H9 (cell line): ENCODE data around the gene DMBT1. TPM values are rescaled to one million over a fixed set of nuclear protein-coding genes. Genes with fewer than 3 reads are reported as not detected.

Experiments
- DNase-seq: peaks from one replicate; pipeline ENCODE4 v3.0.0-alpha.2; 2017
- H2AFZ ChIP-seq: one replicate; pipeline ENCODE4 v1.6.1; 2013; ENCODE audit warnings: mild to moderate bottlenecking, low read length, control low read depth, moderate library complexity
- H2AK5ac ChIP-seq: 2 replicates; pipeline ENCODE4 v1.6.1; 2013; ENCODE audit warnings: low read length, control low read depth, mixed read lengths; ENCODE audit not compliant: insufficient read length
- H2BK120ac ChIP-seq: one replicate; pipeline ENCODE4 v1.6.1; 2013; ENCODE audit warnings: low read depth, mild to moderate bottlenecking, low read length, control low read depth, inconsistent platforms; ENCODE audit not compliant: poor library complexity, severe bottlenecking
- H2BK12ac ChIP-seq: 2 replicates; pipeline ENCODE4 v1.6.1; 2013; ENCODE audit warnings: low read length, control low read depth, mixed read lengths, low read depth; ENCODE audit not compliant: insufficient read length
- H2BK15ac ChIP-seq: 2 replicates; pipeline ENCODE4 v1.6.1; 2013; ENCODE audit warnings: low read depth, low read length, control low read depth
- H2BK20ac ChIP-seq: one replicate; pipeline ENCODE4 v1.6.1; 2013; ENCODE audit warnings: low read depth, mild to moderate bottlenecking, low read length, control low read depth, inconsistent platforms; ENCODE audit not compliant: poor library complexity, severe bottlenecking
- H2BK5ac ChIP-seq: 2 replicates; pipeline ENCODE4 v1.6.1; 2013; ENCODE audit warnings: low read length, control low read depth, mixed read lengths; ENCODE audit not compliant: insufficient read length
- H3K14ac ChIP-seq: 2 replicates; pipeline ENCODE4 v1.6.1; 2013; ENCODE audit warnings: low read length, control low read depth; ENCODE audit not compliant: insufficient read depth
- H3K18ac ChIP-seq: 2 replicates; pipeline ENCODE4 v1.6.1; 2013; ENCODE audit warnings: low read depth, mild to moderate bottlenecking, mixed read lengths, low read length, control low read depth; ENCODE audit not compliant: insufficient read length
- H3K23ac ChIP-seq: 2 replicates; pipeline ENCODE4 v1.6.1; 2013; ENCODE audit warnings: low read length, control low read depth, mixed read lengths, low read depth; ENCODE audit not compliant: insufficient read length
- H3K23me2 ChIP-seq: 2 replicates; pipeline ENCODE4 v1.6.1; 2013; ENCODE audit warnings: low read depth, mild to moderate bottlenecking, mixed read lengths, low read length, control low read depth; ENCODE audit not compliant: insufficient read length, poor library complexity, severe bottlenecking
- H3K27ac ChIP-seq: 2 replicates; pipeline ENCODE4 v1.5.1; 2013; ENCODE audit warnings: low read length, control low read depth, mixed read lengths, low read depth; ENCODE audit not compliant: insufficient read length
- H3K27me3 ChIP-seq: 2 replicates; pipeline ENCODE4 v1.6.1; 2013; ENCODE audit warnings: low read length, control low read depth, inconsistent platforms; ENCODE audit not compliant: insufficient read depth
- H3K4ac ChIP-seq: 2 replicates; pipeline ENCODE4 v1.6.1; 2013; ENCODE audit warnings: low read depth, mild to moderate bottlenecking, control low read depth, inconsistent platforms, low read length, moderate library complexity
- H3K4me1 ChIP-seq: 2 replicates; pipeline ENCODE4 v1.6.1; 2013; ENCODE audit warnings: low read length, control low read depth, inconsistent platforms; ENCODE audit not compliant: insufficient read depth
- H3K4me2 ChIP-seq: 2 replicates; pipeline ENCODE4 v1.6.1; 2013; ENCODE audit warnings: low read length, control low read depth, mixed read lengths; ENCODE audit not compliant: insufficient read length, insufficient read depth
- H3K56ac ChIP-seq: 2 replicates; pipeline ENCODE4 v1.6.1; 2013; ENCODE audit warnings: low read depth, mild to moderate bottlenecking, mixed read lengths, low read length, control low read depth; ENCODE audit not compliant: insufficient read length
- H3K79me1 ChIP-seq: 2 replicates; pipeline ENCODE4 v1.6.1; 2013; ENCODE audit warnings: low read depth, mild to moderate bottlenecking, moderate library complexity, low read length, control low read depth, inconsistent platforms; ENCODE audit not compliant: insufficient read depth, poor library complexity, severe bottlenecking
- H3K79me2 ChIP-seq: 2 replicates; pipeline ENCODE4 v1.6.1; 2013; ENCODE audit warnings: low read length, control low read depth, inconsistent platforms; ENCODE audit not compliant: insufficient read depth
- H3K9ac ChIP-seq: 2 replicates; pipeline ENCODE4 v1.6.1; 2013; ENCODE audit warnings: low read length, control low read depth, mixed read lengths; ENCODE audit not compliant: insufficient read length; ENCODE audit errors: extremely low read depth
- H3K9me3 ChIP-seq: one replicate; pipeline ENCODE4 v1.6.1; 2013; ENCODE audit warnings: low read depth, low read length, inconsistent platforms; ENCODE audit not compliant: control insufficient read depth
- H3T11ph ChIP-seq: one replicate; pipeline ENCODE4 v1.6.1; 2013; ENCODE audit warnings: mild to moderate bottlenecking, low read length, control low read depth, inconsistent platforms
- H4K20me1 ChIP-seq: one replicate; pipeline ENCODE4 v1.6.1; 2013; ENCODE audit not compliant: control insufficient read depth, insufficient read length, insufficient read depth
- H4K5ac ChIP-seq: 2 replicates; pipeline ENCODE4 v1.6.1; 2013; ENCODE audit warnings: low read depth, mild to moderate bottlenecking, mixed read lengths, low read length, control low read depth; ENCODE audit not compliant: insufficient read length
- H4K8ac ChIP-seq: replicated peaks from 2 replicates; pipeline ENCODE4 v1.6.1; 2013; ENCODE audit warnings: low read length, control low read depth, mixed read lengths, low read depth; ENCODE audit not compliant: insufficient read length
- H4K91ac ChIP-seq: 2 replicates; pipeline ENCODE4 v1.6.1; 2013; ENCODE audit warnings: low read depth, mild to moderate bottlenecking, moderate library complexity, mixed read lengths, low read length, control low read depth; ENCODE audit not compliant: insufficient read length
- H3K27ac Mint-ChIP-seq, 3 experiments: 2 replicates in 2 of 3; 3 replicates in 1 of 3; pipeline ENCODE4 v1.8.0; 2020 to 2021; ENCODE audit warnings: mixed read lengths in 3 of 3, mild to moderate bottlenecking in 1 of 3, moderate library complexity in 1 of 3
- H3K27me3 Mint-ChIP-seq: 2 replicates; pipeline ENCODE4 v1.8.0; 2021; ENCODE audit warnings: low read depth, mild to moderate bottlenecking, moderate library complexity, mixed read lengths
- H3K36me3 Mint-ChIP-seq, 3 experiments: 2 replicates in 2 of 3; 3 replicates in 1 of 3; pipeline ENCODE4 v1.8.0; 2020 to 2021; ENCODE audit warnings: low read depth in 3 of 3, mixed read lengths in 3 of 3; ENCODE audit not compliant: insufficient read depth in 1 of 3
- H3K4me1 Mint-ChIP-seq, 2 experiments: 2 replicates each; pipeline ENCODE4 v1.8.0; 2020; ENCODE audit warnings: mixed read lengths in 2 of 2
- H3K4me3 Mint-ChIP-seq, 2 experiments: 2 replicates in 1 of 2; 3 replicates in 1 of 2; pipeline ENCODE4 v1.8.0; 2020 to 2021; ENCODE audit warnings: mild to moderate bottlenecking in 2 of 2, mixed read lengths in 2 of 2, moderate library complexity in 1 of 2
- H3K9me3 Mint-ChIP-seq, 2 experiments: 2 replicates in 1 of 2; 3 replicates in 1 of 2; pipeline ENCODE4 v1.8.0; 2020; ENCODE audit warnings: mild to moderate bottlenecking in 2 of 2, mixed read lengths in 2 of 2, moderate library complexity in 1 of 2
- WGBS: extraction: QIAGEN DNeasy Blood & Tissue Kit; methylation state at CpG from one replicate; pipeline ENCODE4 v1.1.7; 2013; ENCODE audit warnings: missing lambda C conversion rate, low lambda C conversion rate, mixed read lengths; ENCODE audit not compliant: insufficient read length; ENCODE audit errors: extremely low coverage; 5-methylcytosine and 5-hydroxymethylcytosine counted together
- total RNA-seq: library from RNA; stranded (reverse); gene quantifications from 2 replicates; pipeline ENCODE4 v1.2.1, GENCODE V29; 2021
- TF ChIP-seq, protein P1 (sequence below): fragments of 200-600 bp; sonication (generic); conservative IDR thresholded peaks from 3 replicates; pipeline ENCODE4 v1.8.0; 2021; ENCODE audit warnings: antibody characterized with exemption, mild to moderate bottlenecking

Gene DMBT1
- total RNA-seq, 1 experiment from 2014 or later, result 0.04 TPM

- no peaks in the 10 kb centered on the region for H3K9me3 Mint-ChIP-seq
- H3K79me1 ChIP-seq, result no peaks in the 10 kb centered on the region
- DNase-seq, result no peak
Measured at GRCh38 chr10:122513053-122513452, 47.5 kb upstream of the DMBT1 start.

More at GRCh38 chr10:122513053-122513452, 47.5 kb upstream of the DMBT1 start:
- TF ChIP-seq, protein P1, sequence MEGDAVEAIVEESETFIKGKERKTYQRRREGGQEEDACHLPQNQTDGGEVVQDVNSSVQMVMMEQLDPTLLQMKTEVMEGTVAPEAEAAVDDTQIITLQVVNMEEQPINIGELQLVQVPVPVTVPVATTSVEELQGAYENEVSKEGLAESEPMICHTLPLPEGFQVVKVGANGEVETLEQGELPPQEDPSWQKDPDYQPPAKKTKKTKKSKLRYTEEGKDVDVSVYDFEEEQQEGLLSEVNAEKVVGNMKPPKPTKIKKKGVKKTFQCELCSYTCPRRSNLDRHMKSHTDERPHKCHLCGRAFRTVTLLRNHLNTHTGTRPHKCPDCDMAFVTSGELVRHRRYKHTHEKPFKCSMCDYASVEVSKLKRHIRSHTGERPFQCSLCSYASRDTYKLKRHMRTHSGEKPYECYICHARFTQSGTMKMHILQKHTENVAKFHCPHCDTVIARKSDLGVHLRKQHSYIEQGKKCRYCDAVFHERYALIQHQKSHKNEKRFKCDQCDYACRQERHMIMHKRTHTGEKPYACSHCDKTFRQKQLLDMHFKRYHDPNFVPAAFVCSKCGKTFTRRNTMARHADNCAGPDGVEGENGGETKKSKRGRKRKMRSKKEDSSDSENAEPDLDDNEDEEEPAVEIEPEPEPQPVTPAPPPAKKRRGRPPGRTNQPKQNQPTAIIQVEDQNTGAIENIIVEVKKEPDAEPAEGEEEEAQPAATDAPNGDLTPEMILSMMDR, result no peak
- Histone ChIP-seq H3K23ac (no peak overlapping the region), H4K5ac (no peak overlapping the region), H3T11ph (no peak overlapping the region), H3K23me2 (no peaks in the 10 kb centered on the region), H3K56ac (no peak overlapping the region), H3K18ac (no peak overlapping the region), H2AFZ (no peak overlapping the region), H4K8ac (no peak overlapping the region), H2BK20ac (no peak overlapping the region), H4K91ac (no peak overlapping the region), H3K79me2 (no peaks in the 10 kb centered on the region), H3K27ac (no peak overlapping the region), H3K9ac (no peak overlapping the region), H3K27me3 (no peaks in the 10 kb centered on the region), H2BK12ac (no peak overlapping the region), H2BK5ac (no peak overlapping the region), H3K4ac (no peak overlapping the region), H4K20me1 (no peaks in the 10 kb centered on the region), H2BK120ac (no peak overlapping the region), H3K4me1 (no peaks in the 10 kb centered on the region), H3K4me2 (no peak overlapping the region), H2BK15ac (no peak overlapping the region), H3K9me3 (no peaks in the 10 kb centered on the region), H3K14ac (no peak overlapping the region), H2AK5ac (no peak overlapping the region)
- no peak overlapping the region for H3K27ac Mint-ChIP-seq
- no peaks in the 10 kb centered on the region; a peak in 2 of 7 replicates for H3K36me3 Mint-ChIP-seq
- no peak overlapping the region for H3K4me3 Mint-ChIP-seq
- WGBS, result no CpG with 5 or more reads among the region's 4 CpGs
- H3K4me1 Mint-ChIP-seq, result peaks cover 0 to 6% of the 10 kb centered on the region in 2 experiments; a peak in 1 of 4 replicates
- H3K27me3 Mint-ChIP-seq, result no peaks in the 10 kb centered on the region
